Gastroesophageal sphincter (tissue), 4 donors: ENCODE data around the gene CHST8. TPM values are rescaled to one million over a fixed set of nuclear protein-coding genes. Genes with fewer than 3 reads are reported as not detected.

Source experiments
- ATAC-seq: fragments of 150-250 bp; one replicate; pipeline ENCODE4 v1.9.1; 2016; ENCODE audit warnings: mild to moderate bottlenecking, moderate library complexity
- H3K27ac ChIP-seq, 4 donors: fragments of 200-600 bp; sonication (generic) in 3 of 4; 1 replicate in 3 of 4; 2 replicates in 1 of 4; pipeline ENCODE4 v1.5.1; 2016 to 2019
- H3K27me3 ChIP-seq: fragments of 200-600 bp; sonication (generic); one replicate; pipeline ENCODE4 v1.5.1; 2019
- H3K36me3 ChIP-seq, 2 donors: fragments of 200-600 bp; sonication (generic); one replicate each; pipeline ENCODE4 v1.5.1; 2019; ENCODE audit warnings: control low read depth in 1 of 2
- H3K4me1 ChIP-seq, 3 donors: fragments of 200-600 bp; sonication (generic); 1 replicate in 2 of 3; 2 replicates in 1 of 3; pipeline ENCODE4 v1.5.1; 2016 to 2019; ENCODE audit warnings: control low read depth in 2 of 3
- H3K4me3 ChIP-seq, 2 donors: fragments of 200-600 bp; sonication (generic); one replicate each; pipeline ENCODE4 v1.5.1; 2019; ENCODE audit warnings: mild to moderate bottlenecking in 1 of 2, moderate library complexity in 1 of 2
- H3K9me3 ChIP-seq, 3 donors: fragments of 200-600 bp; sonication (generic); one replicate each; pipeline ENCODE4 v1.5.1; 2017 to 2019; ENCODE audit warnings: control low read depth in 2 of 3
- CTCF ChIP-seq, 4 experiments: fragments of 200-600 bp in 2 of 4; fragments of 450-650 bp in 2 of 4; sonication (generic) in 1 of 4; IDR thresholded peaks; one replicate each; pipeline ENCODE4 v1.5.1; 2017 to 2019; ENCODE audit warnings: antibody characterized with exemption in 4 of 4, mild to moderate bottlenecking in 2 of 4, moderate library complexity in 2 of 4
- EP300 ChIP-seq: sonication (generic); formaldehyde crosslinking; IDR thresholded peaks from one replicate; pipeline ENCODE4 v1.6.1; 2017; ENCODE audit warnings: antibody characterized with exemption, mild to moderate bottlenecking
- POLR2A ChIP-seq, 2 donors: fragments of 450-650 bp; IDR thresholded peaks; one replicate each; pipeline ENCODE4 v1.6.1; 2017; ENCODE audit warnings: antibody characterized with exemption in 2 of 2, mild to moderate bottlenecking in 2 of 2, moderate library complexity in 1 of 2
- POLR2AphosphoS5 ChIP-seq: sonication (generic); formaldehyde crosslinking; IDR thresholded peaks from one replicate; pipeline ENCODE4 v1.6.1; 2017; ENCODE audit warnings: antibody characterized with exemption
- WGBS, 2 donors: methylation state at CpG; one replicate each; pipeline ENCODE4 v1.1.5; 2018; ENCODE audit warnings: low coverage in 1 of 2; 5-methylcytosine and 5-hydroxymethylcytosine counted together
- total RNA-seq, 4 donors: library from RNA; depleted of rRNA; stranded (reverse); fragments of >200 nt; gene quantifications; one replicate each; pipeline ENCODE4 v1.1.0, GENCODE V29; 2016

Gene CHST8
- total RNA-seq, 4 donors from 2014 or later = 0.16 to 0.66 (median 0.54) TPM; not detected in 1

GRCh38 chr19:33752018-33752800 lies 130.5 kb downstream of the CHST8 start:
- Histone ChIP-seq H3K27me3 (peaks cover 59% of the 10 kb centered on the region), H3K4me3 (no peak overlapping the region), H3K27ac (no peak overlapping the region), H3K9me3 (no peaks in the 10 kb centered on the region), H3K36me3 (no peaks in the 10 kb centered on the region), H3K4me1 (no peaks in the 10 kb centered on the region)
- TF ChIP-seq CTCF (IDR thresholded peaks at IDR 0.05) (no peak), POLR2A (IDR thresholded peaks at IDR 0.05) (no peak), EP300 (no peak), POLR2AphosphoS5 (no peak)
- 38 to 80% methylated on average over 12 to 19 of the region's 27 CpGs for WGBS, 2 donors
- ATAC-seq = no peak

GRCh38 chr19:33752945-33753344 lies 131.2 kb downstream of the CHST8 start:
- Histone ChIP-seq H3K27me3 (peaks cover 52% of the 10 kb centered on the region), H3K9me3 (no peaks in the 10 kb centered on the region), H3K4me3 (no peak overlapping the region), H3K4me1 (peaks cover 0 to 2% (median 0%) of the 10 kb centered on the region in 3 donors), H3K27ac (no peak overlapping the region), H3K36me3 (no peaks in the 10 kb centered on the region)
- no peak for ATAC-seq
- 64 to 67% methylated on average over 3 to 5 of the region's 6 CpGs for WGBS, 2 donors
- TF ChIP-seq EP300 = no peak
- TF ChIP-seq CTCF (IDR thresholded peaks at IDR 0.05) = no peak
- no peak for TF ChIP-seq POLR2A (IDR thresholded peaks at IDR 0.05)
- TF ChIP-seq POLR2AphosphoS5 = no peak

- Histone ChIP-seq H3K4me1 (peaks cover 0 to 16% (median 5%) of the 10 kb centered on the region in 3 donors), H3K9me3 (no peaks in the 10 kb centered on the region), H3K27ac (no peak overlapping the region), H3K36me3 (no peaks in the 10 kb centered on the region), H3K27me3 (peaks cover 39% of the 10 kb centered on the region), H3K4me3 (no peak overlapping the region)
- TF ChIP-seq POLR2A (IDR thresholded peaks at IDR 0.05) = no peak
- TF ChIP-seq CTCF (IDR thresholded peaks at IDR 0.05) = no peak
- TF ChIP-seq POLR2AphosphoS5 = no peak
- TF ChIP-seq EP300 = no peak
- no peak for ATAC-seq
- 33% methylated on average over 1 of the region's 7 CpGs; no CpG with 5 or more reads in 1 of the 2 donors for WGBS, 2 donors
These were observed 132.6 kb downstream of the CHST8 start for GRCh38 chr19:33754361-33754760.

- 39 to 45% methylated on average over 7 to 15 of the region's 26 CpGs for WGBS, 2 donors
- peaks cover 30% of the 10 kb centered on the region for H3K27me3 ChIP-seq
- H3K27ac ChIP-seq = no peak overlapping the region
- TF ChIP-seq POLR2A (IDR thresholded peaks at IDR 0.05) (no peak), CTCF (IDR thresholded peaks at IDR 0.05) (no peak), EP300 (no peak), POLR2AphosphoS5 (no peak)
- no peak for ATAC-seq
- H3K4me3 ChIP-seq = no peak overlapping the region
- H3K36me3 ChIP-seq = no peaks in the 10 kb centered on the region
- H3K4me1 ChIP-seq = peaks cover 0 to 16% (median 5%) of the 10 kb centered on the region in 3 donors
- H3K9me3 ChIP-seq = no peaks in the 10 kb centered on the region
These were observed 133.6 kb downstream of the CHST8 start for GRCh38 chr19:33755099-33756035.
